ENCODE results near the gene ROBO1. TPM values are rescaled to one million over a fixed set of nuclear protein-coding genes. Genes with fewer than 3 reads are reported as not detected.
A peak's percentile ranks its signal among the peaks of the same experiment; 100 is the strongest.

Gene ROBO1
- total RNA-seq, 1 donor from 2014 or later = 20.8 TPM

- peak; percentile 86 for DNase-seq (ENCODE audit: low read depth)
- Histone ChIP-seq H3K27me3 (ENCODE audit: control insufficient read depth, insufficient read depth, low read length) (no peaks in the 10 kb centered on the region), H3K4me3 (ENCODE audit: low read depth, low read length) (peak overlapping the region; percentile 74), H3K36me3 (ENCODE audit: control insufficient read depth, insufficient read depth, low read length) (no peaks in the 10 kb centered on the region)
- TF ChIP-seq CTCF (IDR thresholded peaks at IDR 0.05; ENCODE audit: insufficient read depth, low read length, severe bottlenecking) = peak; percentile 22
- FAIRE-seq = peak; percentile 62
Measured at GRCh38 chr3:79019137-79019923, 748.5 kb downstream of the ROBO1 start.

- TF ChIP-seq CTCF (IDR thresholded peaks at IDR 0.05; ENCODE audit: insufficient read depth, low read length, severe bottlenecking) = peak; percentile 24
- no peak for FAIRE-seq
- DNase-seq (ENCODE audit: low read depth) = peak; percentile 50
- H3K4me3 ChIP-seq (ENCODE audit: low read depth, low read length) = peak overlapping the region; percentile 74
- no peaks in the 10 kb centered on the region for H3K36me3 ChIP-seq (ENCODE audit: control insufficient read depth, insufficient read depth, low read length)
- no peaks in the 10 kb centered on the region for H3K27me3 ChIP-seq (ENCODE audit: control insufficient read depth, insufficient read depth, low read length)
Measured at GRCh38 chr3:79018671-79019136, 749.1 kb downstream of the ROBO1 start.

DNA sequence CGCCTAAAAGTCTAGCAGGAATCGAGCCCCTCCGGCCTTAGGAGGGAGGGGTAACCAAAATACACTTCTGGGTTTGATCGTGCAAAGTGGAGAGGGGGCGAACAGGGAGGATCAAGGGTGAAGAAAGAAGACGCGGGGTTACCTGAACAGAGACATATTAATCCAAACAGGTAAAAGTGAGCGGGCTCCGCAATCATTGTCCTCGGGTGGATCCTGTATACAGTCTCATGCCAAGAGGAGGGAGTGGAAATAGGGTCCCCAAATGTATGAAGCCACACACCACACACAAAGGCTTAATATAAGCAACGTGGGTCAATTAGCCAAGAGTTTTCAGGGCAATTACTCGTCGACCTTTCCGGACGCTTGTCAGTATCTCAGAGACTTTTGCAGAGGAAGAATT is 749.5 kb downstream of the ROBO1 start:
- Histone ChIP-seq H3K27me3 (ENCODE audit: control insufficient read depth, insufficient read depth, low read length) (no peaks in the 10 kb centered on the region), H3K4me3 (ENCODE audit: low read depth, low read length) (peak overlapping the region; percentile 74), H3K36me3 (ENCODE audit: control insufficient read depth, insufficient read depth, low read length) (no peaks in the 10 kb centered on the region)
- FAIRE-seq (no peak), DNase-seq (ENCODE audit: low read depth) (peak; percentile 28)
- no peak for TF ChIP-seq CTCF (IDR thresholded peaks at IDR 0.05; ENCODE audit: insufficient read depth, low read length, severe bottlenecking)

DNA sequence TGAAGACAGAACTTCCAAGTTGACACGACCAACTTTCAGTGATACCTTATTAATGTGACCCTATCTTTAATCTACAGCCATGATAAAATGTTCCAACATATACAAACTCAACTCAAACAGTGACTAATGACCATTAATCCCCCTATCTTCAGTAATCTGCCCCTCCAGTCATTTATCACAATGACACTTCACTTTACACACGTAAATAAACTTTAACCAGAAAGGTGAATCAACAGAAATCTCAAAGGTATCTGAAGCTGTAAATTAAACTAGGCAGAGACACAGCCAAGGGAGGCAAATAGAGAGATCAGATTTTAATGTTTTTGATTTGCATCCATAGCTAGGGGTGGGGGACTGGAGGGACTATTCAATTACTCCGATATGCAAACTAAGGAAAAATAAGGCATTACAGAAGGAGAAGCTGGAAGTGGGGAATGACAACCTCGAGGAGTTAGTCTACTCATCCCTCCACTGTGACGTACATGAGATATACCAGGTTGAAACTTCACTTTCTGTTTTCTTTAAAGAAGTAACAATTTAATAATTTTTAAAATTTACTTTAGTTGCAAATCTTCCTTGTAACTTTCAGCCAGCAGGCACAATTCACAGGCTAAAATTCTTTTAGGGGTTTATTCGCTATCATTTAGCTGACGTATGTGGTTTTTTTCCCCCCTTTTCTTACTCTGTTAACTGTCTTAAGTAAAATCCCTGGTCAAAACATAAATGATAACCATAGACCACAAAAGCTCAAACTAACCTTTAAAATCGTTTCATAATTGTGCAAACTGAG is 751.0 kb downstream of the ROBO1 start:
- DNase-seq (ENCODE audit: low read depth) (peak; percentile 47), FAIRE-seq (no peak)
- H3K4me3 ChIP-seq (ENCODE audit: low read depth, low read length) = peak overlapping the region; percentile 74
- no peak for TF ChIP-seq CTCF (IDR thresholded peaks at IDR 0.05; ENCODE audit: insufficient read depth, low read length, severe bottlenecking)
- H3K27me3 ChIP-seq (ENCODE audit: control insufficient read depth, insufficient read depth, low read length) = no peaks in the 10 kb centered on the region
- no peaks in the 10 kb centered on the region for H3K36me3 ChIP-seq (ENCODE audit: control insufficient read depth, insufficient read depth, low read length)

DNA sequence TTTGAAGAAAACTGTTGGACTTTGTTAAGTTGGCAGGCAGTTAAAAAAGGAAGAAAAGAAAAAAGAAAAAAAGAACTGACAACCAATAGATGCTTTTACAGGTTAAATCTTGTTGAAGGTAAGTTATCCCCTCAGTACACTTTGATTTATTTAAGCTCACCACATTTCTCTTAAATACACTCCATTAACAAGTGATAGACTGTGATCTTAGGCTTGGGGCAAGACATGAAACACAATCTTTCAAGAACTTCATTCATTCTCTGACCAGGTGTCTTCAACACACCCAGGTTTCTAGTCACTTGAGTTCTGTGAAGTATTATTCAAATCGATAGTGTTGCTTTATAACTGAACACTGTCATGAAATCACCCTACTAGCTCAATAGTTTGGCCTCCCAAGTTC is 751.9 kb downstream of the ROBO1 start:
- DNase-seq (ENCODE audit: low read depth) (no peak), FAIRE-seq (no peak)
- Histone ChIP-seq H3K36me3 (ENCODE audit: control insufficient read depth, insufficient read depth, low read length) (no peaks in the 10 kb centered on the region), H3K4me3 (ENCODE audit: low read depth, low read length) (no peak overlapping the region), H3K27me3 (ENCODE audit: control insufficient read depth, insufficient read depth, low read length) (no peaks in the 10 kb centered on the region)
- no peak for TF ChIP-seq CTCF (IDR thresholded peaks at IDR 0.05; ENCODE audit: insufficient read depth, low read length, severe bottlenecking)

All from bronchial epithelial cell (primary cell).